GM19467 (cell line): ENCODE data around the gene AMPD2.
"Not testable (repeated sequence)": the region's sequence is repeated elsewhere in the genome, so short reads cannot be mapped to it uniquely, and the experiment has no call there.

Experiments used
- ATAC-seq: cut with Tn5 transposase; IDR thresholded peaks from one replicate; pipeline ENCODE4 v1.9.1; 2021; ENCODE audit warnings: mild to moderate bottlenecking, moderate library complexity; ENCODE audit not compliant: unreplicated experiment

The AMPD2 gene

DNA sequence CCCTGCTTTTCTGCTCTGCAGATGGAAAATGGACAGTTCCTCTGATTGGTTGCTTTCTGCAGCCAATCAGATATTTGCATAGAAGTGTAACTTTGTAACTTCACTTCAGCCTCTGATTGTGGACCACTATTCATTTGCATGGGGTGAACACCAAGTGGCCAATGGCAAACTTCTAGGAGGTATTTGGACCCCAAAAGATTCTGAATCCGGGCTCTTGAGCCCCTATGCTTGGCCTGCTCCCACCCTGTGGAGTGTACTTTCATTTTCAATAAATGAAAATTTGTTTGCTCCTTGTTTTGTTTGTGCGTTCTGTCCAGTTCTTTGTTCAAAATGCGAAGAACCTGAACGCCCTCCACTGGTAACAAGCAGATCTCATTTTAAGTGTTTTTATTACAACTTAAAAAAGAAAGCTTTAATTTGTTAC lies 29.9 kb downstream of the AMPD2 start:
- no peak for ATAC-seq

- no peak for ATAC-seq
These were observed 31.0 kb downstream of the AMPD2 start for GRCh38 chr1:109650609-109651008.

DNA sequence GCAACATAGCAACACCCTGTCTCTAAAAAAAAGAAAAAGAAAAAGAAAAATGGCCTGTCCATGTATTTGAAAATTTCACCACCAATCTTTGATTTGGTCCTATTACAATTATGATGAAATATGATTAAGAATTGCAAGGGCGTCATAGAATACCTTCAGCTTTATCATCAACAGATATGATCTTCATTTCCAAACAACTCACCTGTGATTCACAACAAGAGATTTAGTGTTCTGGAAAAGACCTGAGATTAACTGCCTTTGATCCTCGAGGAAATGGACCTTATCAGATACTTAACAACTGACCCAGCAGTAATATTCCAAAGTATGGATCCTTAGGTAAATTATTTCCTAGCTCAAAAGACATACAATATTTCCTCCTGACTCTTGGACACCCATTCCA lies 32.8 kb downstream of the AMPD2 start:
- ATAC-seq = no peak

GRCh38 chr1:109653306-109653705 lies 33.7 kb downstream of the AMPD2 start:
- ATAC-seq = no peak

DNA sequence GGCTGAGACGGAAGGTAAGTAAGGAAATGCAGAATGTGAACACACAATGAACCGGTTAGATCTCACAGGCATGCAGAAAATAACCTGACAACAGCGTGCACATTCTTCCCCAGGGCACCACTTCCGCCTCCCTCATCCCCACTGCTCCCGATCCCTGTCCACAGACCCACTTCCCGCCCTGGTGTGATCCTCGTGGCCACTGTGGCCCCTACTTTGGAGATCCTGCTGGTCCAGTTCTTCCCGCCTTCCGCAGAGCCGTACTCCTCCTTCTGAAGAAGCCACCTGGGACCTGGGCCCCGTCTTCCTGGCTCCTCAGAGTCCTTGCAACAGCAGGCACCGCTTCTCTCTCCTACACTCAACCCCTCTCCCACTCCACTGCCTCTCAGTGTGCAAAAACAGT lies 34.9 kb downstream of the AMPD2 start:
- ATAC-seq = no peak

GRCh38 chr1:109655615-109656519 lies 36.2 kb downstream of the AMPD2 start, which contains the start of gene GSTM4:
TSS of gene GSTM4 (plus strand) at chr1:109656099. CDS start at chr1:109656390, 291 bp downstream.
- peak; percentile 92 for ATAC-seq

DNA sequence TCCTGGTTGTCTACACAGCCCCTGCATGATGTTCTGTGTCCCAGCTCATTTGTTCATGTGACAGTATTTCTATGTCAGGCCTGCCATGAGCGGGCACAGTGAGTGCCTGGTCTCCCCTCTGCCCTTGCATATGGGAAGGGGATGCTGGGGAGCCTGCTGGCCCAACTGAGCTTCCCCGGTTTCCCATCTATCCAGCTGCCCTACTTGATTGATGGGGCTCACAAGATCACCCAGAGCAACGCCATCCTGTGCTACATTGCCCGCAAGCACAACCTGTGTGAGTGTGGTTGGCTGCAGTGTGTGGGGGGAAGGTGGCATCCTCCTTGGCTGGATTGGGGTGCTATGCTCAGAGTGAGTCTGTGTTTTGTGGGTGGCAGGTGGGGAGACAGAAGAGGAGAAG lies 37.8 kb downstream of the AMPD2 start:
- ATAC-seq = no peak

DNA sequence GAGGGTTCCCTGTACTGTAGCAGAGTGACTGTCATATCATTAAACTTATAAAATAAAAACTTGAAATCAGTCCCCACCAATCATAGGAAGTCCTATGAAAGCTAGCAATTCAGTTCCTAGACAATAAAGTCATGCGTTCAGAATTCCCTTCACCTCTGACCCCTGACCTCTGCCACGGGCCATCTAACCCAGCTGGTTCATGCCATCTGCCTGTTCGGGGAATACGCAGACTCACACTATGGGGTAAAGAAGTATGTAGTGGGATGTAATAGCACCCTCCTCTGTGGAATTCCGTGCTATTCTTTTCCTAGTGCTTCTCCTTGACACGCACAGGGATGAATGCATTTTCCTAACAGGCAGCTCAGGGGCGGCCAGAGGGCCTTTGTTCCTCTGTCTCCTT lies 38.3 kb downstream of the AMPD2 start:
- ATAC-seq = no peak

- ATAC-seq = no peak
These were observed 39.0 kb downstream of the AMPD2 start for GRCh38 chr1:109658533-109659042.

- no peak for ATAC-seq
These were observed 39.5 kb downstream of the AMPD2 start for GRCh38 chr1:109659145-109659544.

DNA sequence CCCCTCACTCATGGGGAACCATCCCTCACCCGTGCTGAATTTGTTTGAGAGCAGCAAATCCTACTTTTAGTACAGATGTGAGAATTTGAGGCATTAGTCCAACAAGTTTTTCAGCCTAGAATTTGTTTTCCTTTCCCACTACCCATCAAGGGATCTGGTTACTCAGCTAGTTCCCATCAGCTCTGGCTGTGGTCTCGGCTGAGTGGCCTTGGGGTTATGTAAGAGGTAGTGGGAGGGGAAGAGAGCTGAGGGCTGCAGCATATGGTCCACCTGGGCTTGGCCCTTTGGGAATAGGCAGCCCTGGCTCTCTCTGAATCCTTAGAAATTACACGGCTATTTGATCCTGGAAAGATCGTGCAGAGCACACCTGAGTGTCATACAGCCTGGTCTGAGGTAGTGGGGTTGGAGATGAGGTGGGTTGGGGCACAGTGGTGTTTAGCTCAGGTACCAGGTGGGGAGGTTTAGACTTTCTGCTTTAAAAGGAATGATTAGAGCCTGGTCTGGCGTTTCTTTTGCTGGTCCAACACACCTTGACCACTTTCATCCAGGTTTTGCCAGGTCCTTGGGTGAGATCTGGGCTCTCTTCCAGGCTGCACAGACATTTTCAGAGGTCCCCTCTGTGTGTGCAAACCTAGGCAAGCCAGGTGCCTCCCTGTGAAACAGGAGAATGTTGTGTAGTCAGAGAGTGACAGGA lies 40.5 kb downstream of the AMPD2 start:
- no peak for ATAC-seq

- not testable (repeated sequence) for ATAC-seq
These were observed 41.0 kb downstream of the AMPD2 start for GRCh38 chr1:109660691-109661026.

DNA sequence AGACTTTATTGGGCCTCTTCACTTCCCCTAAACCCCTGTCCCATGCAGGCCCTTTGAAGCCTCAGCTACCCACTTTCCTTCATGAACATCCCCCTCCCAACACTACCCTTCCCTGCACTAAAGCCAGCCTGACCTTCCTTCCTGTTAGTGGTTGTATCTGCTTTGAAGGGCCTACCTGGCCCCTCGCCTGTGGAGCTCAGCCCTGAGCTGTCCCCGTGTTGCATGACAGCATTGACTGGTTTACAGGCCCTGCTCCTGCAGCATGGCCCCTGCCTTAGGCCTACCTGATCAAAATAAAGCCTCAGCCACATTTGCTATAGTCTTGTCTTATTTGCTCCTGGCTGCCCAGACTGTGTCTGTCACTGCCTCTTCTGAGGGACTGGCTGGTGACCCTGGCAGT lies 41.8 kb downstream of the AMPD2 start:
- no peak for ATAC-seq

DNA sequence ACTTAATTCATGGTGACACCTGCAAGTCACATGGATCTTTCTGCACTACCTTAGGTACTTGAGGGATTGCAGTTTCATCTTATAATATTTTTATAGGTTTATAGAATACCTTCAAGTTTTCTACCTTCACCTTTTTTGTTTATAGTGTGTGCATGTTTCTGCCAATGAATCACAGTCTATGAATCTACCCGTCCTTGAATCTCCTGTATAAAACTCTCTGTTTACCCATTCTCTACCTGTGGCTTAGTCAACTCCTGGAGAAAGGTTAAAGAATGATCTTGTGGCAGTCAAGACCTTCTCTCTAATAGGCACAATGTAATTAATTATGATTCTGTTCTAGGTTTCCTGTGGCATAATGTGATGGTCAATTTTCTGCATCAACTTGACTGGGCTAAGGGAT lies 45.0 kb downstream of the AMPD2 start:
- ATAC-seq = no peak

DNA sequence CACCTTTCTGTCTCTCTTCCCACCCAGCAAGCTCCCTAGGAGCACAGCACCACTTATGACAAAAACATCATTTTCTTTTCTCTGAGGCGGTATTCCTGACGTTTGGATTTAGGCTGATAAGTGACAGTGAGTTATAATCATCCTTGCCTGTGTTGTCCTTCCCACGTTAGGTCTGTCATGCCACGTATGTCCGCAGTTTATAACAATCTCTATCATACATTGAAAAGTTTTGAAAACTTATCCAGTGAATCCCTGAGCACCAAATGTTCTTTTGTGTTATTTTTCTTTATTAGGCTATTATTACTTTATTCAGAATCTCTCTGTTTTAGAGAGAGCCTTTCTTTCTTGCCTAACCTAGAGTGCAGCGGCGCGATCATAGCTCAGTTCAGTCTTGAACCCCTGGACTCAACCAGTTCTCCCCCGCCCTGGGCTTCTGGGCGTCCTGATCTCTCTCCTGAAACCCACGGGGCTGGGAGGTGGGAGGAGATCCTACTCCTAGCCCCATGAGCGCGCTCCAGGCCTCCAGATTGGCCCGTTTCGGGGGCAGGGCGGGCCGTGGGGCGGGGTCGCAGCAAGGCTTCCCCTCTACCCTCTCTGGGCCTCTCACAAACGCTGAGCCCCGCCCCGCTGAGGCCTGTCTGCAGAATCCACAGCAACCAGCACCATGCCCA lies 48.0 kb downstream of the AMPD2 start, which contains the start of gene GSTM2:
Gene GSTM2, plus strand, starts transcription at position 606 of the 671 bp plus-strand sequence. Its CDS starts 59 bp downstream, at position 665.
- ATAC-seq = peak; percentile 88

DNA sequence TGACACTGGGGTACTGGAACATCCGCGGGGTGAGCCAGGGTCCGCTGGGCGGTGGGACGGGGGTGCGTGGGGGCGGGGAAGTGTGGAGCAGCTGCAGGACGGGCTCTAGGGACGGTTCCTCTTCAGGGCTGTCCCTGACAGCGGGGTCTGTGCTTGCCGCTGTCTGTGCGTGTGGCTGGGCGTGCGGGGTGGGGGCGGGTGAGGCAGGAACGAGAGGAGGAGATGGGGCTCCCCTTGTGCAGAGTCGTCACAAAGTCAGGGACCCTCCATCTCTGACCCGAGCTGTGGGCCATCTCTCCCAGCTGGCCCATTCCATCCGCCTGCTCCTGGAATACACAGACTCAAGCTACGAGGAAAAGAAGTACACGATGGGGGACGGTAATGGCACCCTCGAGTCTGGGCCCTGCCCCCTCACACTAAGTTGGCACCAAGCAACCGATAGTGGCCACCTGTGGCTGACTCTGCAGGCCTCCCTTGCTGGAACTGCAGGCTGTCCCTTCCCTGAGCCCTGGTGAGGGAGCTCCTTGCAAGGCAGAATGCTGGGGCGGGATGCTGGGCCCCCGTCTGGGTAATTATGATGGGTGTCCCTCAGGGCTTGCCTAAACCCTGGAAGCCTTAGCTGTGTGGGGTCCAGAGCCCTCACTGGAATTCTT lies 48.6 kb downstream of the AMPD2 start:
- peak; percentile 25 for ATAC-seq

GRCh38 chr1:109669246-109669948 lies 49.8 kb downstream of the AMPD2 start:
- no peak for ATAC-seq

DNA sequence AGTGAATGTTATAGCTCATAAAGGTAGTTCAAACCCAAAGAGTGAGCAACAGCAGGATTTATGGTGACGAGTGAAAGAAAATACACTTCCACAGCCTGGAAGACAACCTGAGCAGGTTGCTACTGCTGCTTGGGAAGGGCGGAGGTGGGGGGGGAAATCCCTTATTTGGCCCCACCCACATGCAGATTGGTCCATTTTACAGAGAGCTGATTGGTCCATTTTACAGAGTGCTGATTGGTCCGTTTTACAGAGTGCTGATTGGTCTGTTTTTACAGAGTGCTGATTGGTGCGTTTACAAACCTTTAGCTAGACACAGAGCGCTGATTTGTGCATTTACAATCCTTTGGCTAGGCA lies 50.3 kb downstream of the AMPD2 start:
- ATAC-seq = not testable (repeated sequence)

DNA sequence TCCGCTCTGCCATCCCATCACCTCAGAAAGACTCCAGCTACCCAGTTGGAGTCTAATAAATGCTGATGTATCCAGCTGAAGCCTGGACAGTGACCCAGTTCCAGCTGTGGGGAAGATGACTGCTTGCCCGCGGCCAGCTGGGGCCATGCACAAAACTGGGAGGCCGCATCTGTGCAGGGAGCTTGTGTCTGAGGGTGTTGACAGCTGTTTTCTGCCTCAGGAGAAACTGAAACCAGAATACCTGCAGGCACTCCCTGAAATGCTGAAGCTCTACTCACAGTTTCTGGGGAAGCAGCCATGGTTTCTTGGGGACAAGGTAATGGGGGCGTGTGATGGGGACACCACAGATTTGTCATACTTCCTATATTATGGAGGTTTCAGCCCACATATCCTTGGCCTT lies 51.4 kb downstream of the AMPD2 start:
- no peak for ATAC-seq

DNA sequence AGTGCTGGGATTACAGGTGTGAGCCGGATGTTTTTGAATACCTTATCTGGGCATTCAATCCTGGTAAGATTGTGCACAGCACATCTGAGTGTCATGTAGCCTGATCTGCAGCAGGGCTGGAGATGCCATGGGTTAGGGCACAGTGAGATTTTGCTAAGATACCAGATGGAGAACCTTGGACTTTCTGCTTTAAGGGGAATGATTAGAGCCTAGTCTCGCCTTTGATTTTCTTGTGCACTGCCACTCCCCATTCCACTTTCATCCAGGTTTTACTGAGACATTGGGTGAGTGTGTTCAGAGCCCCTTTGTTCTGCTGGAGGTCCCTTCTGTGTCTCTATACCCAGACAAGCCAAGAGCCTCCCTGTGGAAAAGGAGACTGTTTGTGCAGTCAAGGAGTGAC lies 54.2 kb downstream of the AMPD2 start:
- ATAC-seq = not testable (repeated sequence)
